SJCRH30 (cell line): Measurements from ENCODE around the gene NPB. TPM values are rescaled to one million over a fixed set of nuclear protein-coding genes. Genes with fewer than 3 reads are reported as not detected.

Experiments used
- DNase-seq, 2 experiments: peaks; one replicate each; pipeline ENCODE4 v3.0.0-alpha.2; 2015 to 2020
- H3K27ac ChIP-seq: fragments of 250-450 bp; sonication (Bioruptor Pico); 2 replicates; pipeline ENCODE4 v1.5.1; 2020; ENCODE audit warnings: mild to moderate bottlenecking, moderate library complexity
- H3K27me3 ChIP-seq: fragments of 250-450 bp; sonication (Bioruptor Pico); 2 replicates; pipeline ENCODE4 v1.5.1; 2020; ENCODE audit warnings: mild to moderate bottlenecking, moderate library complexity
- H3K36me3 ChIP-seq: fragments of 250-450 bp; sonication (Bioruptor Pico); 2 replicates; pipeline ENCODE4 v1.5.1; 2020; ENCODE audit warnings: mild to moderate bottlenecking, moderate library complexity
- H3K4me1 ChIP-seq: fragments of 250-450 bp; sonication (Bioruptor Pico); 2 replicates; pipeline ENCODE4 v1.5.1; 2020; ENCODE audit warnings: mild to moderate bottlenecking, moderate library complexity
- H3K4me3 ChIP-seq: fragments of 250-450 bp; sonication (Bioruptor Pico); 2 replicates; pipeline ENCODE4 v1.5.1; 2020; ENCODE audit warnings: mild to moderate bottlenecking, moderate library complexity
- H3K9me3 ChIP-seq: fragments of 250-450 bp; sonication (Bioruptor Pico); replicated peaks from 2 replicates; pipeline ENCODE4 v1.5.1; 2020; ENCODE audit warnings: mild to moderate bottlenecking, moderate library complexity
- total RNA-seq: library from RNA; depleted of rRNA; stranded (reverse); fragments of >200 nt; shearing (Covaris generic); gene quantifications from 2 replicates; pipeline ENCODE4 v1.2.3, GENCODE V29; 2014; rRNA removed

NPB gene
- total RNA-seq, 1 experiment from 2014 or later: 3.8 TPM

GRCh38 chr17:81940538-81941483 lies 38.8 kb downstream of the NPB start:
- Histone ChIP-seq H3K4me1 (peaks cover 37% of the 10 kb centered on the region), H3K4me3 (no peak overlapping the region), H3K9me3 (no peaks in the 10 kb centered on the region), H3K27me3 (no peaks in the 10 kb centered on the region), H3K27ac (no peak overlapping the region), H3K36me3 (no peaks in the 10 kb centered on the region)
- DNase-seq: no peak

- H3K36me3 ChIP-seq: no peaks in the 10 kb centered on the region
- H3K4me1 ChIP-seq: peaks cover 38% of the 10 kb centered on the region
- peak overlapping the region; percentile 23 for H3K4me3 ChIP-seq
- H3K27me3 ChIP-seq: no peaks in the 10 kb centered on the region
- DNase-seq: peak; percentile 96 to 97
- no peaks in the 10 kb centered on the region for H3K9me3 ChIP-seq
- peak overlapping the region; percentile 48 for H3K27ac ChIP-seq
Measured at GRCh38 chr17:81941484-81942166, 39.6 kb downstream of the NPB start.

- Histone ChIP-seq H3K4me3 (peak overlapping the region; percentile 23), H3K27ac (peak overlapping the region; percentile 48), H3K4me1 (peaks cover 38% of the 10 kb centered on the region), H3K36me3 (no peaks in the 10 kb centered on the region), H3K27me3 (no peaks in the 10 kb centered on the region), H3K9me3 (no peaks in the 10 kb centered on the region)
- no peak for DNase-seq
Measured at GRCh38 chr17:81942167-81942553, 40.1 kb downstream of the NPB start.

- no peaks in the 10 kb centered on the region for H3K9me3 ChIP-seq
- no peak for DNase-seq
- peaks cover 38% of the 10 kb centered on the region for H3K4me1 ChIP-seq
- H3K4me3 ChIP-seq: no peak overlapping the region
- H3K36me3 ChIP-seq: no peaks in the 10 kb centered on the region
- no peaks in the 10 kb centered on the region for H3K27me3 ChIP-seq
- H3K27ac ChIP-seq: no peak overlapping the region
Measured at GRCh38 chr17:81944858-81945257, 42.8 kb downstream of the NPB start.

- H3K27me3 ChIP-seq: peaks cover 2% of the 10 kb centered on the region; the same call in 1 of the 2 replicates
- no peaks in the 10 kb centered on the region for H3K9me3 ChIP-seq
- no peak within 1 kb of the TSS for H3K4me3 ChIP-seq
- no peaks in the 10 kb centered on the region for H3K36me3 ChIP-seq
- H3K4me1 ChIP-seq: peaks cover 21% of the 10 kb centered on the region
- DNase-seq: no peak
- no peak within 1 kb of the TSS for H3K27ac ChIP-seq
Measured at GRCh38 chr17:81947189-81947588, 45.2 kb downstream of the NPB start, which contains the start of gene MYADML2. TSS of gene MYADML2 (minus strand) at chr17:81947233. CDS start at chr17:81941741, 5,492 bp downstream.

GRCh38 chr17:81948635-81949378 lies 46.8 kb downstream of the NPB start:
- Histone ChIP-seq H3K4me1 (peaks cover 14% of the 10 kb centered on the region), H3K36me3 (no peaks in the 10 kb centered on the region), H3K4me3 (no peak overlapping the region)

GRCh38 chr17:81950501-81950900 lies 48.5 kb downstream of the NPB start:
- no peaks in the 10 kb centered on the region for H3K36me3 ChIP-seq
- no peak overlapping the region for H3K4me3 ChIP-seq
- H3K27me3 ChIP-seq: peaks cover 5% of the 10 kb centered on the region; the same call in 1 of the 2 replicates
- H3K27ac ChIP-seq: no peak overlapping the region
- H3K4me1 ChIP-seq: peaks cover 17% of the 10 kb centered on the region
- DNase-seq: no peak
- no peaks in the 10 kb centered on the region for H3K9me3 ChIP-seq

More at GRCh38 chr17:81948635-81949378, 46.8 kb downstream of the NPB start:
- H3K9me3 ChIP-seq: no peaks in the 10 kb centered on the region
- DNase-seq: peak in 1 of 2 experiments; percentile 36
- peaks cover 5% of the 10 kb centered on the region; the same call in 1 of the 2 replicates for H3K27me3 ChIP-seq
- no peak overlapping the region for H3K27ac ChIP-seq

GRCh38 chr17:81951785-81952684 lies 50.0 kb downstream of the NPB start:
- Histone ChIP-seq H3K4me1 (peaks cover 14% of the 10 kb centered on the region), H3K27me3 (peaks cover 8% of the 10 kb centered on the region; the same call in 1 of the 2 replicates), H3K36me3 (no peaks in the 10 kb centered on the region), H3K27ac (no peak overlapping the region), H3K4me3 (no peak overlapping the region), H3K9me3 (no peaks in the 10 kb centered on the region)
- no peak for DNase-seq

Other genes starting within 250 kb of the NPB start
- gene PDE6G, start 245.7 kb upstream of the NPB start, total RNA-seq: 0.13 and 0.34 TPM in 2 replicates
- 26.7 and 28.4 TPM in 2 replicates for gene OXLD1, start 235.6 kb upstream of the NPB start, total RNA-seq
- 50.3 and 52.8 TPM in 2 replicates for gene CCDC137, start 235.5 kb upstream of the NPB start, total RNA-seq
- 83.7 and 89.9 TPM in 2 replicates for gene ARL16, start 218.4 kb upstream of the NPB start, total RNA-seq
- gene HGS, start 218.2 kb upstream of the NPB start, total RNA-seq: 88.6 and 103 TPM in 2 replicates
- gene MRPL12, start 198.9 kb upstream of the NPB start, total RNA-seq: 93.7 and 128 TPM in 2 replicates
- 33.2 and 34.8 TPM in 2 replicates for gene SLC25A10, start 190.0 kb upstream of the NPB start, total RNA-seq
- gene GCGR, start 98.1 kb upstream of the NPB start, total RNA-seq: 0.04 TPM in 1 of 2 replicates, not detected in the other
- gene MCRIP1, start 68.9 kb upstream of the NPB start, total RNA-seq: 130 and 146 TPM in 2 replicates
- gene PPP1R27, start 67.2 kb upstream of the NPB start, total RNA-seq: not detected in 2 replicates
- gene P4HB, start 41.7 kb upstream of the NPB start, total RNA-seq: 558 and 620 TPM in 2 replicates
- gene ARHGDIA, start 30.9 kb upstream of the NPB start, total RNA-seq: 201 and 216 TPM in 2 replicates
- 512 and 516 TPM in 2 replicates for gene ALYREF, start 10.7 kb upstream of the NPB start, total RNA-seq
- 266 and 312 TPM in 2 replicates for gene ANAPC11, start 10.5 kb upstream of the NPB start, total RNA-seq
- gene PCYT2, start 9.2 kb downstream of the NPB start, total RNA-seq: 30.2 and 33.0 TPM in 2 replicates
- gene SIRT7, start 15.9 kb downstream of the NPB start, total RNA-seq: 20.1 and 23.5 TPM in 2 replicates
- gene MAFG, start 25.5 kb downstream of the NPB start, total RNA-seq: 27.3 and 29.0 TPM in 2 replicates
- gene PYCR1, start 35.1 kb downstream of the NPB start, total RNA-seq: 152 and 159 TPM in 2 replicates
- 0.81 and 0.85 TPM in 2 replicates for gene MYADML2, start 45.0 kb downstream of the NPB start, total RNA-seq
- 1.8 and 3.3 TPM in 2 replicates for gene NOTUM, start 58.9 kb downstream of the NPB start, total RNA-seq
- 40.6 and 42.6 TPM in 2 replicates for gene ASPSCR1, start 75.4 kb downstream of the NPB start, total RNA-seq
- gene CENPX, start 120.6 kb downstream of the NPB start, total RNA-seq: 116 and 136 TPM in 2 replicates
- gene LRRC45, start 121.1 kb downstream of the NPB start, total RNA-seq: 17.3 and 21.3 TPM in 2 replicates
- 17.9 and 20.8 TPM in 2 replicates for gene RAC3, start 129.4 kb downstream of the NPB start, total RNA-seq
- 110 and 112 TPM in 2 replicates for gene DCXR, start 135.5 kb downstream of the NPB start, total RNA-seq
- 21.8 and 26.5 TPM in 2 replicates for gene RFNG, start 149.6 kb downstream of the NPB start, total RNA-seq
- 168 and 176 TPM in 2 replicates for gene GPS1, start 149.7 kb downstream of the NPB start, total RNA-seq
- 112 and 126 TPM in 2 replicates for gene DUS1L, start 163.6 kb downstream of the NPB start, total RNA-seq
- 141 and 151 TPM in 2 replicates for gene FASN, start 196.0 kb downstream of the NPB start, total RNA-seq